Endothelial cell of umbilical vein (primary cell): ENCODE measurements around the gene BASP1. TPM values are rescaled to one million over a fixed set of nuclear protein-coding genes. Genes with fewer than 3 reads are reported as not detected.

Experiments
- BruUV-seq: library from RNA; stranded (reverse); fragments of 400-500 nt; replicated peaks from 2 replicates; lab custom pipeline; 2021; lab: Mats Ljungman, UMichigan
- CTCF ChIA-PET: fragments of 300-600, 350-600 bp; sonication (Branson Sonifier 250); formaldehyde crosslinking; loops from one replicate; lab custom pipeline; 2021; ENCODE audit warnings: antibody characterized with exemption, inconsistent platforms; lab: Charles Lee
- POLR2A ChIA-PET: fragments of 300-600, 350-600 bp; sonication (Branson Sonifier 250); formaldehyde crosslinking; loops from one replicate; lab custom pipeline; 2021; ENCODE audit warnings: antibody characterized with exemption, inconsistent platforms; lab: Charles Lee
- DNase-seq: peaks from one replicate; pipeline ENCODE4 v3.0.0-alpha.2; 2011; ENCODE audit warnings: low read depth, low spot score
- FAIRE-seq: peaks from 2 replicates; lab custom pipeline; 2011; peaks lifted over from hg19 to GRCh38; lab: Jason Lieb, UNC
- H2AFZ ChIP-seq: 2 replicates; pipeline ENCODE4 v1.6.0; 2012; ENCODE audit warnings: low read depth, low read length, control low read depth, inconsistent platforms
- H3K27ac ChIP-seq: 2 replicates; pipeline ENCODE4 v1.5.1; 2011; ENCODE audit warnings: low read depth, mild to moderate bottlenecking, control low read depth, low read length, moderate library complexity; ENCODE audit not compliant: insufficient read depth
- H3K27me3 ChIP-seq, 2 experiments: 2 replicates each; pipeline versions ENCODE4 v1.6.0 to v1.6.1; 2011; ENCODE audit warnings: low read length in 2 of 2, mixed read lengths in 1 of 2; ENCODE audit not compliant: control insufficient read depth in 2 of 2, insufficient read depth in 2 of 2
- H3K36me3 ChIP-seq, 2 experiments: 2 replicates in 1 of 2; 3 replicates in 1 of 2; pipeline ENCODE4 v1.5.1; 2011; ENCODE audit warnings: low read length in 2 of 2, mild to moderate bottlenecking in 1 of 2, moderate library complexity in 1 of 2; ENCODE audit not compliant: control insufficient read depth in 2 of 2, insufficient read depth in 2 of 2; ENCODE audit errors: extremely low read depth in 1 of 2
- H3K4me1 ChIP-seq: 3 replicates; pipeline ENCODE4 v1.5.1; 2011; ENCODE audit warnings: mild to moderate bottlenecking, low read length; ENCODE audit not compliant: control insufficient read depth, insufficient read depth; ENCODE audit errors: extremely low read depth
- H3K4me2 ChIP-seq: 2 replicates; pipeline ENCODE4 v1.6.1; 2011; ENCODE audit warnings: low read length, control low read depth, mixed read lengths; ENCODE audit not compliant: insufficient read depth
- H3K4me3 ChIP-seq, 3 experiments: fragments of 200-600 bp in 1 of 3; sonication (generic), shearing (Covaris generic) in 1 of 3; replicated peaks in 1 of 3; 2 replicates each; pipeline ENCODE4 v1.5.1; 2011 to 2016; ENCODE audit warnings: control low read depth in 3 of 3, low read length in 3 of 3, mild to moderate bottlenecking in 2 of 3, inconsistent platforms in 1 of 3, low read depth in 1 of 3, moderate library complexity in 1 of 3; ENCODE audit not compliant: insufficient read depth in 1 of 3
- H3K79me2 ChIP-seq: 2 replicates; pipeline ENCODE4 v1.6.0; 2012; ENCODE audit warnings: low read length, inconsistent platforms; ENCODE audit not compliant: control insufficient read depth, insufficient read depth
- H3K9ac ChIP-seq: replicated peaks from 2 replicates; pipeline ENCODE3; 2011; ENCODE audit warnings: low read length, control low read depth; ENCODE audit not compliant: insufficient read depth; ENCODE audit errors: extremely low read depth
- H3K9me1 ChIP-seq: replicated peaks from 3 replicates; pipeline ENCODE4 v1.6.0; 2011; ENCODE audit warnings: mild to moderate bottlenecking, low read length; ENCODE audit not compliant: control insufficient read depth, insufficient read depth; ENCODE audit errors: extremely low read depth
- H3K9me3 ChIP-seq: replicated peaks from 2 replicates; pipeline ENCODE4 v1.5.1; 2012; ENCODE audit warnings: low read length, inconsistent platforms; ENCODE audit not compliant: control insufficient read depth, insufficient read depth
- H4K20me1 ChIP-seq: replicated peaks from 2 replicates; pipeline ENCODE3; 2011; ENCODE audit warnings: mild to moderate bottlenecking, low read length; ENCODE audit not compliant: control insufficient read depth, insufficient read depth; ENCODE audit errors: extremely low read depth
- EZH2 ChIP-seq: IDR thresholded peaks from 2 replicates; pipeline ENCODE4 v1.6.1; 2012; ENCODE audit warnings: borderline replicate concordance, low read depth, mild to moderate bottlenecking, moderate library complexity, low read length, inconsistent platforms; ENCODE audit not compliant: severe bottlenecking
- FOS ChIP-seq: IDR thresholded peaks from 2 replicates; pipeline ENCODE4 v1.6.1; 2011; ENCODE audit warnings: mild to moderate bottlenecking, low read length, moderate library complexity, borderline replicate concordance; ENCODE audit not compliant: insufficient read depth
- POLR2A ChIP-seq: IDR thresholded peaks from 2 replicates; pipeline ENCODE4 v1.6.1; 2012; ENCODE audit warnings: low read depth, mild to moderate bottlenecking, control low read depth, low read length
- POLR2AphosphoS5 ChIP-seq: IDR thresholded peaks from 2 replicates; pipeline ENCODE4 v1.6.1; 2012; ENCODE audit warnings: low read depth, mild to moderate bottlenecking, control low read depth, low read length, moderate library complexity; ENCODE audit not compliant: insufficient read depth
- dilution Hi-C: fragments of 300-500 bp; cut with MboI; formaldehyde crosslinking; loops from one replicate; pipeline ENCODE4 v1.15.0; 2019; ENCODE audit warnings: low sequenced_read_pairs; ENCODE audit not compliant: extremely low pct_ligation_motif_present
- intact Hi-C: fragments of 100-400 bp; cut with micrococcal nuclease; formaldehyde crosslinking; loops from one replicate; pipeline ENCODE4 v1.10.0; 2022
- polyA plus RNA-seq, 4 experiments: library from polyadenylated mRNA; depleted of rRNA in 3 of 4; stranded (reverse) in 3 of 4; unstranded in 1 of 4; fragments of >200 nt; gene quantifications; 2 replicates each; pipeline versions ENCODE4 v1.2.1 to v1.2.3, GENCODE V29; 2011 to 2012; ENCODE audit warnings: missing spikeins in 1 of 4
- total RNA-seq: library from RNA; stranded (reverse); gene quantifications from 2 replicates; pipeline ENCODE4 v1.2.3, GENCODE V29; 2021
- TF ChIP-seq, protein P1 (sequence below), 2 donors: IDR thresholded peaks; 1 replicate in 1 of 2; 2 replicates in 1 of 2; pipeline ENCODE4 v1.5.1; 2011; ENCODE audit warnings: low read length in 2 of 2, mild to moderate bottlenecking in 2 of 2, moderate library complexity in 2 of 2, control low read depth in 1 of 2, inconsistent platforms in 1 of 2, low read depth in 1 of 2; ENCODE audit not compliant: insufficient read depth in 1 of 2; ENCODE audit errors: extremely low read depth in 1 of 2
- TF ChIP-seq, protein P2 (sequence below): IDR thresholded peaks from 2 replicates; pipeline ENCODE4 v1.6.1; 2011; ENCODE audit not compliant: insufficient read depth, insufficient read length

BASP1 gene
- total and polyA plus RNA-seq, 2 donors (not counting 3 experiments of a cell fraction or from before 2014, with no cell fraction given): 69.4 to 79.3 TPM

DNA sequence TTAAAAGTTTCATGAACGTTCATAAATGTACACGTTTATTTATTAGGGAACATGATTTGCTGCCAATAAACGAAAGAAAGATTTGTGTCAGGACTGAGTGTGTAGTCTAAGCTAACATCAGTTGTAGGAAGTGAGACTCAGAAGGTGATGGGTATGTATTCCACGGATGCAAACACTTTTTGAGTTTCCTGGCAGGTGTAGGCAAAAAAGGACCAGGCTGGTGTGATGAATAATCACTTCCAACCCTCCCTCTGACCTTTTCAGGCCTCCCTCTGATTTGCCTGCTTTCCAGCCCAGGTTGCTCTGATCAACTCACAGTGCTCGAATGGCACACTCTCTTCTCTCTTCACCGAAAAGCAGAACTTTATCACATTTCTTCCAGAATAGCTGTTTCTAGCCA lies 51.8 kb downstream of the BASP1 start:
- Histone ChIP-seq H3K4me2 (no peak overlapping the region), H3K36me3 (peaks cover 0 to 1% of the 10 kb centered on the region in 2 experiments), H3K4me1 (no peaks in the 10 kb centered on the region), H3K9ac (no peak overlapping the region), H3K9me1 (no peaks in the 10 kb centered on the region), H3K27ac (no peak overlapping the region), H2AFZ (no peak overlapping the region), H4K20me1 (peaks cover 7% of the 10 kb centered on the region), H3K9me3 (no peaks in the 10 kb centered on the region), H3K4me3 (no peak overlapping the region), H3K79me2 (peaks cover 87% of the 10 kb centered on the region), H3K27me3 (no peaks in the 10 kb centered on the region)
- dilution Hi-C loops: no loop called here
- ChIA-PET CTCF (interaction anchor here (1.7 kb wide), 1 partner anchor 53 kb away, joined by 7 read pairs; no protein-coding TSS in a partner anchor), POLR2A (no interaction called here)
- no TSS peak for BruUV-seq
- intact Hi-C loops: no loop called here
- TF ChIP-seq POLR2A: no peak
- TF ChIP-seq, protein P1, sequence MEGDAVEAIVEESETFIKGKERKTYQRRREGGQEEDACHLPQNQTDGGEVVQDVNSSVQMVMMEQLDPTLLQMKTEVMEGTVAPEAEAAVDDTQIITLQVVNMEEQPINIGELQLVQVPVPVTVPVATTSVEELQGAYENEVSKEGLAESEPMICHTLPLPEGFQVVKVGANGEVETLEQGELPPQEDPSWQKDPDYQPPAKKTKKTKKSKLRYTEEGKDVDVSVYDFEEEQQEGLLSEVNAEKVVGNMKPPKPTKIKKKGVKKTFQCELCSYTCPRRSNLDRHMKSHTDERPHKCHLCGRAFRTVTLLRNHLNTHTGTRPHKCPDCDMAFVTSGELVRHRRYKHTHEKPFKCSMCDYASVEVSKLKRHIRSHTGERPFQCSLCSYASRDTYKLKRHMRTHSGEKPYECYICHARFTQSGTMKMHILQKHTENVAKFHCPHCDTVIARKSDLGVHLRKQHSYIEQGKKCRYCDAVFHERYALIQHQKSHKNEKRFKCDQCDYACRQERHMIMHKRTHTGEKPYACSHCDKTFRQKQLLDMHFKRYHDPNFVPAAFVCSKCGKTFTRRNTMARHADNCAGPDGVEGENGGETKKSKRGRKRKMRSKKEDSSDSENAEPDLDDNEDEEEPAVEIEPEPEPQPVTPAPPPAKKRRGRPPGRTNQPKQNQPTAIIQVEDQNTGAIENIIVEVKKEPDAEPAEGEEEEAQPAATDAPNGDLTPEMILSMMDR (IDR thresholded peaks at IDR 0.05; ENCODE audit: extremely low read depth in 1 of 2, insufficient read depth in 1 of 2, low read depth in 1 of 2, low read length in 2 of 2): no peak
- TF ChIP-seq, protein P2, sequence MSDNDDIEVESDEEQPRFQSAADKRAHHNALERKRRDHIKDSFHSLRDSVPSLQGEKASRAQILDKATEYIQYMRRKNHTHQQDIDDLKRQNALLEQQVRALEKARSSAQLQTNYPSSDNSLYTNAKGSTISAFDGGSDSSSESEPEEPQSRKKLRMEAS: no peak
- TF ChIP-seq EZH2: no peak
- no peak for TF ChIP-seq POLR2AphosphoS5
- TF ChIP-seq FOS: no peak
- DNase-seq: no peak
- FAIRE-seq: no peak
